NCI-H2227 (cell line): ENCODE results near the gene USP37.

Experiments
- DNase-seq: peaks from one replicate; lab custom pipeline; 2025; ENCODE audit not compliant: unreplicated experiment; lab: John Stamatoyannopoulos, UW

The USP37 gene

DNA sequence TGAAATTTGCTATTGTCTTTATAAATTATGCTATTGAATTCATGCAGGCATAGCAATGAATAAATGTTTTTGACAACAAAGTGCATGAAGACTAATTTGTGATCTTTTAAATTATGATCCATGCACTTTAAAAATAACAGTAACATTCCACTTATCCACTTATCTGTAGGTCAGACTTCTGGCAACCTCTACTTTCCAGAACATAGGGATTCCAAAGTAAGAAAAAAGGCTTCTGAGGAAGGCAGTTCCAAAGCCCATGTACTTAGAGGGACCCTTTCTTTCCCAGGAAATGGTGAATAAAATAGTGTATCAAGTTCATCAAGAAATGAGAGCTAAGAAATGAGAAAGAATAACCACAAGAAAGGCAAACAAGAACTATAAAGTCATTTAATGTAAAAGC, 90.9 kb downstream of the USP37 start:
- no peak for DNase-seq

DNA sequence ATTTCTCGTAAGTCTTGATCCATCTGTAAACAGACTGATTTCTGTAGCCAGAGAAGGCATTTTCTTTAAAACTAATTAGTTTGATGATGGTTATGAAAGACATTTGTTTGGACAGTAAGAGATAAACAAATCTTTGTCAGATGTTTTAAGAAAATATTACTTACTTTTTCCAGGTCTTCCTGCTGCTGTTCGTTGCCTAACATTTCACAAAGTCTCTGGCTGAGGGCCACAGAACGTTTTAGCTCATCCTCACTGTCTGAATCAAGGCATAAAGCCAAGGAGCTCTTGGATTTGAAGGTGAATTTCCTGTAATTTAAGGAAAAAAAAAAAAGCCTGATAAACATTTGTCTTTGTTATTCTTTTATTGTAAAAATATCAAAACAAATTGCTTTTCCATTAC, 91.5 kb downstream of the USP37 start:
- no peak for DNase-seq

DNA sequence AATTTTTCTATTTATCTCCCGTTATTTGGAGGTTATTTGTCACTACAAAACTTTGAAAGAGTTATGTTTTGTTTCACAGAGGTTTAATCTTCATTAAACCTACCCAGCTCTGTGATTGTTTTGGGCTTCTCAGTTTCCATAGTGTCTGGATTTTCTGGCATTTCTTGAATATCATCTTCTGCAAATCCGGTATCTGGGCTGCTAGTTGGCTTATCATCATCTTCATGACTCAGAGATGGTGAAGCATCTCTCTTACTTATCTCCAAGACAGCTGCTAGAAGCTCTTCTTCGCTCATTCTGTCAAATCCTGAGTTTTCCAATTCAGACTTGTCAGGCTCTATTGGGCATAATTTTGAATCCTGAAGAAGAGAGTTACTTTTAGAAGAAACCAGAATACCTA, 93.6 kb downstream of the USP37 start:
- no peak for DNase-seq

DNA sequence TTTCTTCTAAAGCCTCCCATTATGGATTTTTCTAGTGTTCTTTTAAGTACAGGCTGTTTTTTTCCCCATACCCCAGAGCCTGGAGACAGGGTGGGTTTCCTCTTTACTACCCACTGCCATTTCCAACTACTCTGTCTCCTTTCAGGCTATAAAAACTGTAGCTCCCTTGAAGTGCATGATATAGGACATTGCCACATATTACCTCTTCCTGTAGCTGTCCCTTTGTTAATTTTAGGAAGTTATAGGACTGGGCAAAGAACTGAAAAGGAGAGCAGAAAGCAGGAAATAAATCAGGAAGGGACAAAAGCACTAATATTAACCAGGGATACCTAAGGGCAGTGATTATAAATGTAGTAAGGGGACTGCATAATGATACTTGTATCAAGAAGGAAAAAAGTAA, 95.2 kb downstream of the USP37 start:
- DNase-seq = no peak

DNA sequence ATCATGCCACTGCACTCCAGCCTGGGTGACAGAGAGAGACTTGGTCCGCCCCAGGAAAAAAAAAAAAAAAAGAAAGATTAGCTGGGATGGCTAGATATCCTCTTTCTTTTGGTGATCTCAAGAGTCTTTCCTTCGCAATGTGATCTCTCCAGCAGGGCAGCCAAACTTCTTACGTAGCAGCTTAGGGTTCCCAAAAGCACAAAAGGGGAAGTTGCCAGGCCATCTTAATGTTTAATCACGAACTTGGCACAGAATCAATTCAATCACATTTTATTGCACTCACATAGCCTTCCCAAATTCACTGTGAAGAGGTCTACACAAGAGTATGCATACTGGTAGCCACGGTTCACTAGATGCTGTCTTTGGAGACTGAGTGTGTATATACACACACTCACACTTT, 96.2 kb downstream of the USP37 start:
- no peak for DNase-seq

DNA sequence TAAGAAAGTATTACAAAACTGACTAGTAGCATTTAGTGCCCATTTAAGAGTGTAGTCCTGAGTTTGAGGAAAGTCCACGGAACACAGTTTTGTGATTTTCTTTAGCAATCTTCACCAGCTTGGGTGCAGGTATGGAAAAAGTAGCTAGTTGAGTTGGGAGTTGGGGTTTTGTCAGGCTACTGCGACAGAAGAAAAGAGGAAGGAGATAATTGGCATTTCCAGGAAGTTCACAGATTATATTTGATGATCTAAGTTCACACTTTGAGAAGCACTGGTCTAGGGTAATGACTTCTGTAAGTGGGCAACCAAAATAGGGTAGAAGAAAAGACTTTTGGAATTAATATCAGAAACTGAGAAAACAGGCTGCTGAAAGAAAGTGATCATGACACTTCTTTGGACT, 97.1 kb downstream of the USP37 start:
- DNase-seq = no peak

DNA sequence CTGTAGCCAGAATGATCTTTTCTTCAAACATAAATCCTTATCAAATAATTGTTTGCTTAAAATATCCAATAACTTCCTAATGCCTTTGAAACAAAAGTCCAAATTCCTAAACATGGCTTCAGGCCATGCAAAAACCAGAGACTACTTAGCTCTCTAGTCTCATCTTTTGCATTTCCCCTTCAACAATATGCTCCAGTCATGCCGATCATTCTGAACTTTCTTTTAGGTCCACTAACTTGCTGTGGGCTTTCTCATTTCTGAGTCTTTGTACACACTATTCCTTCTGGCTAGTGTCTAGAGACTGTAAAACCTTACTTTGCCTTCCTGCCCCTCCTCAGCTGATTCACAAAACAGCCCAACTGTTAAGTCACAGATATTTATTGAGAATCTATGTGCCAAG, 97.7 kb downstream of the USP37 start:
- DNase-seq = no peak

DNA sequence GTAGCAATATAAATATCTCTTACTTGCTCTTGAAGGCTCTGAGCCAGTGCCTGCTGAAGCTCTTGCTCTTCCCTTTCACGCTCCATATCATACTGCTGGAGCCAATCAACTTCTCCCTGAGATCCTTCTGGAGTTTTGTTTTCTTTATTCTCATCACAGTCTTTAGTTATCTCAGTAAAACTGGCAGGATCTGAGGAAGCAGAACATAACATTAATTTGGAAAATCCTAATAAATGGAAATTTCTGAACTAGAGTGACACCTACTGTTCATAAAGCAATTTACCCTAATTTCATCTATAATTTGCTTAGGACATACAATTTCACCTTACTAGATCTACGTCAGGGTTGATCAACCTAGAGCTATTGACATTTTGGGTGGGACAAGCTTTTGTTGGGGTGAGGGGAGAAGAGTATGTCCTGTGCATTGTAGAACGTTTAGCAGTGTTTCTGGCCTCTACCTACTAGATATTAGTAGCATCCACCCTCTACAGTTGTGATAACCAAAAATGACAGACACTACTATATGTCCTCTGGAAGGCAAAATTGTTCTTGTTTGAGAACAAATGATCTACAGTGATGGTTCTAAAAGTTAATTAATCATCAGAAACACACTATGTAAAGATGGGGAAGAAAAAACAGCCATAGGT, 102.0 kb downstream of the USP37 start:
- DNase-seq = peak; percentile 25

DNA sequence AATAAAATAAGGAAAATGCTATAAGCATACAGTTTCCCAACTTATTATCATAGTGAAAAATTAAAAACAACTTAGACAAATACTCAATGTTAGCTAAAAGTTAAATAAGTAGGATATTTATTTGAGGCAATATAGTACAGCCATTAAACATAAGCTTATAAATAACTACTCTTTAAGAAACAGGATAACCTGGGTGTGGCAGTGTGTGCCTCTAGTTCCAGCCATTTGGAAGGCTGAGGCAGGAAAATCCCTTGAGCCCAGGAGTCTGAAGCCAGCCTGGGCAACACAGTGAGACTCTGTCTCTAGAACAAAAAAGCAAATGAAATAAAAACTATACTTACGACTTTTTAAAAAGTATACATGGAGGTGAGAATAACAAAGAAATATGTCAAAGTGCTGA, 109.6 kb downstream of the USP37 start:
- DNase-seq = no peak

DNA sequence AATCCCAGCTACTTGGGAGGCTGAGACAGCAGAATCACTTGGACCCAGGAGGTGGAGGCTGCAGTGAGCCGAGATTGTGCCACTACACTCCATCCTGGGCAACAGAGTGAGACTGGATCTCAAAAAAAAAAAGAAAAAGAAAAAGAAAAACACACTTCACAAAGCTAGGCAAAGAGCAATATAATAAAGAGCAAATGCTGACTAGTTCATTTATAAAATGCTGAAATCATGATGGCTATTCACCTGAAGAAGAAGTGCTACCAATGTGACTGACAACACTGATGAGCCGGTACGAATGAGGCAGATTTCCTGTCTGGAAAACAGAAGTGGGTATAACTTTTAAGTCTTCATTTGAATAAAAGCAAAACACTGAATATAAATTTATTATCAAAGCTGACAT, 111.3 kb downstream of the USP37 start:
- no peak for DNase-seq

DNA sequence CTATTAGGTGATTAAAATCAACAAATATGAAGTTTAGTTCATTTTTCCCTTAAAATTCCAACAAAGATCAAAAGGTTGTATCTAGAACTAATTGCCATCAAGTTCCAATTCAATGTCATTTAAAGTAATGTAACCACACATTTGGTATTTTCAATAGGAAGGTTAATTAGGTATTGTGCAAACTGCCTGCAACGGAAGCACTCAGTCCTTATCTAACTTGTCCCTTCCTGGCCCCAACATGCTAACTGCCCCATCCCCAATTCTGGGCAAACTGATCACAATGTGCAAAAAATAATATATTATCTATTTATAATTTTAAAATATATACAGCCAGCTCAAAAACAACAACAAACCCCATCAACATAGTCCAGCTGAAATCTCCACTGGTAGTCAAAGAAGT, 116.1 kb downstream of the USP37 start:
- DNase-seq = no peak

DNA sequence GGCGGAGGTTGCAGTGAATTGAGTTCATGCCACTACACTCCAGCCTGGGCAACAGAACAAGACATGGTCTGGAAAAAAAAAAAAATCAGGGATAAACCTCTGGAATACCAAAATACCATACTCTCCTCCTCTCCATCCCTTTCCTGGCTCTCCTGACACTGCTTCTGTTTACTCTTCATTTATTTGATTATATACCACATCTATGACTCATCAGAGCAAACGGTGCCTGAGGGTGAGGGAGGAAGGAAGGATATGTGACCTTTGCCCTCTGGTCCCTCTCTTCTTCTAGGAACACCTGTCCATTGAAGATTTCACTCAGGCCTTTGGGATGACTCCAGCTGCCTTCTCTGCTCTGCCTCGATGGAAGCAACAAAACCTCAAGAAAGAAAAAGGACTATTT, 119.2 kb downstream of the USP37 start:
- no peak for DNase-seq

DNA sequence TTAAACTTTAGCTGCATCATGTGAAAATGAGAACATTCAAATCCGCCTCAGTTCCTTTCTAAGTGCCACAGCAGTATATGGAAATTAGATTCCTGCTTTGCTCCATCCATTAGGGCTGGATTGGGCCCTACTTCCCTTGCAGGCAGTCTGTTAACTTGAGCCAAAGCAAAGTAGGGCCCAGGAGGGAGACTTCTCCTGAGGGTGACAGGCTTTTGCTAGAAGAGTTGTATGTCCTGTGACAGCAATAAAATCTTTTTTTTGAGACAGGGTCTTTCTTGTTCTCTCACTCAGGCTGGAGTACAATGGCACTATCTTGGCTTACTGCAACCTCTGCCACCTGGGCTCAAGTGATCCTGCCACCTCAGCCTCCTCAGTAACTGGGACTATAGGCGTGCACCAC, 121.1 kb downstream of the USP37 start:
- no peak for DNase-seq

DNA sequence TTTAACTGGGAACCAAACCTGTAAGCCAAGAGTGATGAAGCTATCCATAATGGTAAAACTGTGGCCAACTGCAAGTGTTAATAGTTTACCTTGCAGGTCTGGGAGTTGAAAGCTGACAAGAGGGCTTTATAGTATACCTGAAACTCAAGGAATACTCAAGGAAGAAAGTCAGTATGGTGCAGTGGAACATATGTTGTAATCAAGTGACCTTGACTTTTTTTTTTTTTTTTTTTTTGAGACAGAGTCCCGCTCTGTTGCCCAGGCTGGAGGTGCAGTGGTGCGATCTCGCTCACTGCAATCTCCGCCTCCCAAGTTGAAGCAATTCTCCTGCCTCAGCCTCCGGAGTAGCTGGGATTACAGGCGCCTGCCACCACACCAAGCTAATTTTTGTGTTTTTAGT, 121.6 kb downstream of the USP37 start:
- DNase-seq = no peak

DNA sequence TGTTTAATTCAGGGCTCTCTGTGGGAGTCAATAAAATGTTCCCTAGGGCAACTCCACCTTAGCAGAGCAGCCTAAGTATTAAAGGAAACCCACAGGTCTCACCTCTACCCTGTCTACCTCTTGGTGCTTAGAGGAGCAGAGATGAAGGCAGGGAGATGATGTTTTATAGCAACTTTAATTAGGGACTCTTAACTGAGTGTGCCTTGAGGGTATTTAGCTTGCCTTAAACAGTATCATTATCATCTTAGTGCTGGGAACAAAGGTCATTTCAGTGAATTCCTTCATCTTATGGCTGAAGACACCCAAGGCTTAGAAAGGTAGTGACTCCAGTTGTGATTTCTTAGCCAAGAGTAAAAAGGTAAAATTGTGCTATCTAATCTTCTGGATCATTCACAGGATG, 122.5 kb downstream of the USP37 start:
- DNase-seq = no peak

DNA sequence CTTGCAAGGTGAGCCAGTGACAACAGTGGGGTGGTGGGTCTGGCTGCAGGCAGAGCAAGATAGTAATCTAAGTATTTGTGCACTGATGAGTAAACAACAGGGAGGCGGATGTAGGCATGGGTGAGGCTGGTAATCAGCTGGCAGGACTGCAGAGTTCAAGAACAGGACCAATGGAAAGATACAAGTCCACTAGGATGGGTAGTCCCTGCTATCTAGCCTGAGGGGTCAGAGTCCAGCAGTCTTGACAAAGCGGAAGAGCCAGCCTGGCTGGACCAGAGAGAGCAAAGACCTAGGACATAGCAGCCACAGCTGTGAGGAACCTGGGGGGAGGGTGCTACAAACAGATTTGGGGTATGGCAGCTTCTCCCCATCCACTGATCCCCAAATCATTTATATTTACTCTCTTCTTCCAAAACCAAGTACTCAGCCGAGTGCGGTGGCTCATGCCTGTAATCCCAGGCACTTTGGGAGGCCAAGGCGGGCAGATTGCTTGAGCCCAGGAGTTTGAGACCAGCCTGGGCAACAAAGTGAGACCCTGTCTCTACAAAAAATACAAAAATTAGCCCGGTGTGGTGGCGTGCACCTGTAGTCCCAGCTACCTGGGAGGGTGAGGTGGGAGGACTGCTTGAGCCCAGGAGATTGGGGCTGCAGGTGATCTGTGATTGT, 123.3 kb downstream of the USP37 start:
- no peak for DNase-seq

DNA sequence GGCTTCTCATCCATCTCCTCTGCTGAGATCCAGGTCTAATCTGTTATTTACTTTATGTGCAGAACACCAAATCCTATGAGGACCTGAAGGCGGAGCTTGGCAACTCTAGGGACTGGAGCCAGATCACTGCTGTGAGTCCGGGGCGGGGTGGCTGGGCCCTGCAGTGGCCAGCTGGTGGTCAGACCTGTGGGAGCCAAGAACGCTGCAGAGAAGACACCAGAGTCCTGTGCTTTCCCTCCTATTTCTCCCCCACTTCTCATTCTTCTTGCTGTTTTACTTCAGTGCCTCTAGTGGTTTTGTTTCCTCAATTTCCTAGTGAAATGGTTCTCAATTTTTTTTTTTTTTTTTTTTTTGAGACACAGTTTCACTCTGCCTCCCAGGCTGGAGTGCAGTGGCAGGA, 129.6 kb downstream of the USP37 start:
- DNase-seq = no peak

DNA sequence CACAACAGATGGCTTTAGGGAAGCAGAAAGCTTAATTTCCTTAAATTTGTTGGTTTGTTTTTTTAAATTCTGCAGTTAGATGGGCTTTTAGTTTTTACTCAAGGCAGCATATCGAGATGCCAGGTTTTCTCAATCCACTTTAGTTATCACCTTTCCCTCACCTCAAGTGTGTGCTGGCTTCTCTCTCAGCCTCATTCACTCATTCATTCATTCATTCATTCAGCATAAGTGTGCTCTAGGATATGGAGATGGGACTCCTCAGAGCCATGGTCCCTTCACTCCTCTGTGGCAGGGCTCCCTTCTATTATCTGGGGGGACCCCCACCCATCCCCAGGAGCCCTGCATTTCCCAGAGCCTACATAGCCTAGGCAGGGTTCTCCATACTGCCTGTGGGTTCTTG, 130.2 kb downstream of the USP37 start:
- no peak for DNase-seq

DNA sequence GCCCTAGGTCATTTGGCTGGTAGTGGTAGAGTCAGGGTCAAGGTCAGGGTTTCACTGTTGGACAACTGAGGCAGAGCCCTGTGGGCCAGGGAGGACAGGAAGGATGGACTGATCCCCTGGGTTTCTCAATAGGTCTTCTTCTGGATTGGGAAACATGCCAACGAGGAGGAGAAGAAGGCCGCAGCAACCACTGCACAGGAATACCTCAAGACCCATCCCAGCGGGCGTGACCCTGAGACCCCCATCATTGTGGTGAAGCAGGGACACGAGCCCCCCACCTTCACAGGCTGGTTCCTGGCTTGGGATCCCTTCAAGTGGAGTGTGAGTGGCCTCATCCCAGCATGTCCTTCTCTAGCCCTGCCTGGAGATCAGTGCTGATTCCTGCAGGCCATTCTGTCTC, 131.2 kb downstream of the USP37 start:
- no peak for DNase-seq

DNA sequence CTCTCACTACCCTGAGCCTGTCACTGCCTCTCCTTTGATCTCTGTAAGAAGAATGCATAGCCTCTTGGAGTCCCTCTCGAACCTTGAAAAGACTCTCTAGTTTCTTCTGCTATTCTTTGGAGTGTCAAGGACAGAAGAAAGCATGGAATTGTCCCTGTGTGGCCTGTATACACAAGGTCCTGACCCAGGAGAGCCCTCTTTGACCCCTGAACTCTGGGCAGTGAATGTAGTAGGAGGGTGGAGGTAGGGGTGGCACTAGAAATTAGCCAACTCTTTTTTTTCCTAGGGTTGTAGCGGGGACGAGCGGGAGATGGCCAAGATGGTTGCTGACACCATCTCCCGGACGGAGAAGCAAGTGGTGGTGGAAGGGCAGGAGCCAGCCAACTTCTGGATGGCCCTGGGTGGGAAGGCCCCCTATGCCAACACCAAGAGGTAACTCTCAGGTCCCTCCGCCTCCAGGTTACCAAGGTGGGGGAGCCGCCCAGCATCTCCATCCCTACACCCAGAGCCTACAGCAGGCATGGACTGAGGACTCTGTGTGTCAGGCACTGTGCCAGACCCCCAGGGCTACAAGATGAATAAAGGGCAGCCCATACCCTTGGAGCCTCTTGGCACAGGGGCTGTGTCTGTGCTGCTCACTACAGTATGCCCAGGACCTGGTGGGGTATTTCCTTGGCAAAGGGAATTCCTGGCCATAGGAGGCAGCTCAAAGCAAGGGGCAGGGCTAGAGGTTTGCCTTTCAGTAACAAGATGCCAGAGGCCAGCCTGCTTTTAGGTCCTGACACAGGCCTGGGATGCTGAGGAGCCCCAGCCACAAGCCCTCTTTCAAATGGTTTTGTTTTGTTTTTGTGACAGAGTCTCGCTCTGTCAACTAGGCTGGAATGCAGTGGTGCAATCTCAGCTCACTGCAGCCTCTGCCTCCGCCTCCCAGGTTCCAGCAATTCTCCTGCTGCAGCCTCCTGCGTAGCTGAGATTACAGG, 132.9 kb downstream of the USP37 start:
- DNase-seq = no peak

DNA sequence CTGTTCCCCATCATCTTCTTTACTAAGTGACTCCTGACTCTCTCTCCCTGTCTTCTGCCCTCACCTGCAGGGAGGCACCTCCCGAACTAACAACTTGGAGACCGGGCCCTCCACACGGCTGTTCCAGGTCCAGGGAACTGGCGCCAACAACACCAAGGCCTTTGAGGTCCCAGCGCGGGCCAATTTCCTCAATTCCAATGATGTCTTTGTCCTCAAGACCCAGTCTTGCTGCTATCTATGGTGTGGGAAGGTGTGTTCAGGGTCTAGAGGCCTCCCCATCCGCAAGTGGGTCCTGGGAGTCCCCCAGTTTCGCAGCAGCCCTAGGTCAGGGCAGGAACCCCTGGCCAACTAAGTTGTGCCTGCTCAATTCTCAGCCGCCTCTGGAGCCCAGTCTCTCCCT, 133.7 kb downstream of the USP37 start:
- DNase-seq = no peak
